ENCODE results near the gene MUS81. TPM values are rescaled to one million over a fixed set of nuclear protein-coding genes. Genes with fewer than 3 reads are reported as not detected.

MUS81 gene
- total RNA-seq, 4 donors from 2014 or later: 54.0 to 83.1 (median 68.3) TPM

DNA sequence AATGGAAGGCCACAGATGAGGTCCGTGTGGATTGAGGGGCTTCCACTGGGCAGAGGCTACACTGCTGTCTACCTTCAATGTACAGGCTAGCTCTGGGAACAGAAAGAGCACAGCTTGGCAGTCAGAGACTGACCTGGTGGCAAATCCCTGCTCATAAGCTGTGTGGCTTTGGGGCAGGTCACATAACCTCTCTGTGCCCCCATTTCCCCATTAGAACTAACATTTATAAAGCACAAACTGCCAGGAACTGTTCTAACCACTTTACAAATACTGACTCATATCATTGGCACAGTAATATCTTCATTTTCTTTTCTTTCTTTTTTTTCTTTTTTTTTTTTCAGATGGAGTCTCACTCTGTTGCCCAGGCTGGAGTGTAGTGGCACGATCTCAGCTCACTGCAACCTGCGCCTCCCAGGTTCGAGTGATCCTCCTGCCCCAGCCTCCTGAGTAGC, 36.8 kb downstream of the MUS81 start:
- Histone ChIP-seq H3K27ac (no peak overlapping the region), H3K4me1 (peaks cover 0 to 48% (median 25%) of the 10 kb centered on the region in 4 donors), H3K4me3 (no peak overlapping the region), H3K27me3 (peaks cover 0 to 16% of the 10 kb centered on the region in 2 donors), H3K9me3 (no peaks in the 10 kb centered on the region), H3K36me3 (no peaks in the 10 kb centered on the region)
- DNase-seq (ENCODE audit: low spot score in 2 of 2): no peak
- WGBS, 2 donors: 86 to 95% methylated on average over 4 of the region's 4 CpGs
- TF ChIP-seq EP300 (IDR thresholded peaks at IDR 0.05) (no peak), POLR2A (IDR thresholded peaks at IDR 0.05) (no peak)
- TF ChIP-seq, protein P1, sequence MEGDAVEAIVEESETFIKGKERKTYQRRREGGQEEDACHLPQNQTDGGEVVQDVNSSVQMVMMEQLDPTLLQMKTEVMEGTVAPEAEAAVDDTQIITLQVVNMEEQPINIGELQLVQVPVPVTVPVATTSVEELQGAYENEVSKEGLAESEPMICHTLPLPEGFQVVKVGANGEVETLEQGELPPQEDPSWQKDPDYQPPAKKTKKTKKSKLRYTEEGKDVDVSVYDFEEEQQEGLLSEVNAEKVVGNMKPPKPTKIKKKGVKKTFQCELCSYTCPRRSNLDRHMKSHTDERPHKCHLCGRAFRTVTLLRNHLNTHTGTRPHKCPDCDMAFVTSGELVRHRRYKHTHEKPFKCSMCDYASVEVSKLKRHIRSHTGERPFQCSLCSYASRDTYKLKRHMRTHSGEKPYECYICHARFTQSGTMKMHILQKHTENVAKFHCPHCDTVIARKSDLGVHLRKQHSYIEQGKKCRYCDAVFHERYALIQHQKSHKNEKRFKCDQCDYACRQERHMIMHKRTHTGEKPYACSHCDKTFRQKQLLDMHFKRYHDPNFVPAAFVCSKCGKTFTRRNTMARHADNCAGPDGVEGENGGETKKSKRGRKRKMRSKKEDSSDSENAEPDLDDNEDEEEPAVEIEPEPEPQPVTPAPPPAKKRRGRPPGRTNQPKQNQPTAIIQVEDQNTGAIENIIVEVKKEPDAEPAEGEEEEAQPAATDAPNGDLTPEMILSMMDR (IDR thresholded peaks at IDR 0.05): no peak

DNA sequence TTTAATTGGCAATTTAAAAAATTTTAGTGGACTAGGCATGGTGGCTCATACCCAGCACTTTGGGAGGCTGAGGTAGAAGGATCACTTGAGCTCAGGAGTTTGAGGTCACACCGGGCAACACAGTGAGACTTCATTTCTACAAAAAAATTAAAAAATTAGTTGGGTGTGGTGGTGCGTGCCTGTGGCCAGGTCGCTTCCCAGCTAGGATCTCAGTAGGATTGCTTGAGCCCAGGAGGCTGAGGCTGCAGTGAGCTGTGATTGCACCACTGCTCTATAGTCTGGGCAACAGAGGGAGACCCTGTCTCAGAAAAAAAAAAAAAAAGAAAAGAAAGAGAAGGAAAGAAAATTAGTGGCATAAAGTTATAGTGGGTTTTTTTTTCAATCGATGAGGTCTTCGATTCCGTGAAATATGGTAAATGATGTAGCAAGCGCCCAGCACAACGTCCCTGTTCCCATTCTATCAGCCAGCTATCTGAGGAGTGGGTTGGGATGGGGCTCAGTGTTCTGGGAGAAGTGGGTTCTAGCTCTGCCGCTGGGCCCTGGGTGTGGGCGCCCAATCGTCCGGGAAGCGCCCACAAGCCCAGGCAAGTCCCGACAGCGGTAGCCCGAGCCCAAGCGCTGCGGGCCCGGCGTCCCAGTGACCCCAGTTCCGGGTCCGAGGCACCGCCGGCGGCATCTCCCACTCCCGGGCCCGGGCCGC, 38.6 kb downstream of the MUS81 start:
- Histone ChIP-seq H3K36me3 (no peaks in the 10 kb centered on the region), H3K4me3 (peak overlapping the region; percentile 33 to 59 (median 53)), H3K4me1 (peaks cover 0 to 35% (median 12%) of the 10 kb centered on the region in 4 donors), H3K27ac (peak overlapping the region in 1 of 4 donors; percentile 61), H3K9me3 (no peaks in the 10 kb centered on the region), H3K27me3 (peaks cover 0 to 16% of the 10 kb centered on the region in 2 donors)
- 33 to 45% methylated on average over 16 to 23 of the region's 28 CpGs for WGBS, 2 donors
- DNase-seq (ENCODE audit: low spot score in 2 of 2): no peak
- TF ChIP-seq, protein P1 (IDR thresholded peaks at IDR 0.05): no peak
- TF ChIP-seq POLR2A (IDR thresholded peaks at IDR 0.05) (no peak), EP300 (IDR thresholded peaks at IDR 0.05) (no peak)

DNA sequence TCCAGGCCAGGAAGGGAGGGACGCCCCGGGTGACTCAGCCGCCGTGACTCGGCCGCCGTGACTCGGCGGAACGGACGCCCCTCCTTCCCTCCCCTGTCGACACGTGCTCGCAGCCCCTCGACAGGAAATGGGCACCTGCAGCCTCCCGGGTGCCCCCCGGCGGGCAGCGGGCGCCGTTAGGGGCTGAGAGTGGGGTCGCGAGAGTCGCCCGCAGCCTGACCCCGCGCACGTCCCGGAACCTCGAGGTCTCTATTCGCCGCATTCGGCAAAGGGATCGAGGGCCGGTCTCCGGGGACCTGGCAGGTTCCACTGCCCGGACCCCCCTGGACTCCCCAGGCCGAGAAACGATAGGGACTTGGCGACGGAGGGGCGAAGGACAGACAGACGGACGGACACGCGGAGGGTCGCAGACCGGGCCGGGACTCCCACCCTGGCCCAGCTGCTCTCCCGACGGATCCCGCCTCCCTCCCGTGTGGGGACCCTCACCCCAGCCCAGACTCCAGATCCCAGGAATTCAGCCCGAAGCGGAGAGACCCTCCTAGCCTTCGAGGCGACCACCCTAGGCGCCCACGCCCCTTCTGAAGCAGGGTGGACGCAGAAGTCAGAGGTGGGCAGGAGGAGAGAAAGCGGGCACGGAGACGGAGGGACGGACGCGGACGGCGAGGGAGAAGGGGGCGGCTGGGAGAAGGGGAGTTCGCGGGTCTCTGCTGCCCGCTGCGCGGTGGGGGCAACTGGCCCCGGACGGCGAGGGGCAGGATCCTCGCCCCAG, 39.3 kb downstream of the MUS81 start:
- WGBS, 2 donors: 1 to 2% methylated on average over 26 to 28 of the region's 78 CpGs
- Histone ChIP-seq H3K4me3 (peak overlapping the region; percentile 33 to 59 (median 53)), H3K27me3 (peaks cover 0 to 16% of the 10 kb centered on the region in 2 donors), H3K27ac (peak overlapping the region in 3 of 4 donors; percentile 28 to 61 (median 41)), H3K9me3 (no peaks in the 10 kb centered on the region), H3K36me3 (no peaks in the 10 kb centered on the region), H3K4me1 (peaks cover 0 to 27% (median 11%) of the 10 kb centered on the region in 4 donors)
- TF ChIP-seq EP300 (IDR thresholded peaks at IDR 0.05) (no peak), POLR2A (IDR thresholded peaks at IDR 0.05) (no peak)
- TF ChIP-seq, protein P1 (IDR thresholded peaks at IDR 0.05): no peak
- no peak for DNase-seq (ENCODE audit: low spot score in 2 of 2)

DNA sequence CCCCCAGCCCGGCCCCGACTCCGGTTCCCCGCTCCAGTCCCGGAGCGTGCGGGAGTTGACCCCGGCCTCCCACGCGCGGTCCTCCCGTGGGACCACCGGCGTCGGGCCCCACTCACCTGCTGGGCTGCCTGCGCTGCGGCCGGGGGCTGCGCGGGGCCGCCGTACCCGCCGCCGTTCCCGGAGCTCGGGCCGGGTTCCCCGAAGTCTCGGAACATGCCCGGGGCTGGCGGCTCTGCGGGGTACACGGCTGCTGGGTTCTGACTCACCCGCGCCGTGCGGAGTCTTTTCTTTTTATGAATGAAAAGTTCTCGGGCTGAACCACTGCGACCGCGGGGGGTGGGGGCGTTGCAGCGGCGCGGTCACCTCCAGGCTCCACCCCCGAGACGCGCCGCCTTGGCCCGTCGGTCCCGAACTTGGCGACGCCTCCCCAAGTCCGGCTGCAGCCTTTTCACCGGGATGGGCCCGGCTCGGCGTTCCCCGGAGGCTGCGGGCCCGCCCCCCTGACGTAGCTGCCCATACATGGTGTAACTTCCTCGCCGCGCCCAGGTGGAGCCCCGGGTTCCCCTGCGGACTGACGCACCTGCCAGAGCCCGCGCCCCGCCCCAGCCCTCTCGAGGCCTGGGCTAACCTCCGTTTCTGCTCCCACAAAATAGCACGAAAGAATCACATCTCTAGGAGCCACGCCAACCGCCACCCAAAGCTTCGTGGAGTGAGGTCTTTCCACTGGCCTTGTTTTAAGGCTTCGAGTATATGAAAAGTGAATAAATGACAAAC, 40.1 kb downstream of the MUS81 start, which contains the start of gene FOSL1:
FOSL1 (minus strand) TSS at position 264 of the 774 bp plus-strand sequence; CDS start at position 215, 49 bp downstream.
- peak within 1 kb of the TSS in 3 of 4 donors; percentile 28 to 75 (median 61) for H3K27ac ChIP-seq
- H3K9me3 ChIP-seq: no peaks in the 10 kb centered on the region
- peak in 1 of 2 donors; percentile 52 for TF ChIP-seq EP300 (IDR thresholded peaks at IDR 0.05)
- no peak for TF ChIP-seq POLR2A (IDR thresholded peaks at IDR 0.05)
- TF ChIP-seq, protein P1 (IDR thresholded peaks at IDR 0.05): peak in 1 of 5 experiments; percentile 23
- peaks cover 0 to 16% of the 10 kb centered on the region in 2 donors for H3K27me3 ChIP-seq
- DNase-seq (ENCODE audit: low spot score in 2 of 2): peak; percentile 59 to 64
- peaks cover 0 to 27% (median 11%) of the 10 kb centered on the region in 4 donors for H3K4me1 ChIP-seq
- 3% methylated on average over 41 to 74 of the region's 80 CpGs for WGBS, 2 donors
- H3K4me3 ChIP-seq: peak within 1 kb of the TSS; percentile 33 to 59 (median 53)
- H3K36me3 ChIP-seq: no peaks in the 10 kb centered on the region

Data from tibial nerve (tissue), 4 donors.